AG10803 (cell line): ENCODE measurements around the gene ARFGAP3.

ENCODE experiments used
- DNase-seq: peaks from one replicate; pipeline ENCODE4 v3.0.0; 2010; ENCODE audit warnings: low read depth
- H3K4me3 ChIP-seq: 2 replicates; pipeline ENCODE4 v1.5.1; 2011; ENCODE audit warnings: mild to moderate bottlenecking, low read length, control low read depth
- CTCF ChIP-seq: conservative IDR thresholded peaks from 2 replicates; pipeline ENCODE4 v1.5.1; 2011; ENCODE audit warnings: mild to moderate bottlenecking, low read length, control low read depth, inconsistent platforms

The ARFGAP3 gene

GRCh38 chr22:42856865-42857704 lies at the start of gene ARFGAP3:
TSS of gene ARFGAP3 (minus strand) at chr22:42857273. CDS start at chr22:42857182, 91 bp downstream.
- no peak for TF ChIP-seq CTCF
- DNase-seq, result peak; percentile 91
- H3K4me3 ChIP-seq, result peak within 1 kb of the TSS; percentile 95

GRCh38 chr22:42905702-42906183 lies 48.7 kb upstream of the ARFGAP3 start:
- no peak overlapping the region for H3K4me3 ChIP-seq
- no peak for TF ChIP-seq CTCF
- DNase-seq, result no peak

- no peak overlapping the region for H3K4me3 ChIP-seq
- TF ChIP-seq CTCF, result no peak
- no peak for DNase-seq
These were observed 48.1 kb upstream of the ARFGAP3 start for GRCh38 chr22:42905217-42905616.

- DNase-seq, result no peak
- H3K4me3 ChIP-seq, result no peak overlapping the region
- TF ChIP-seq CTCF, result no peak
These were observed 47.0 kb upstream of the ARFGAP3 start for GRCh38 chr22:42904050-42904449.

GRCh38 chr22:42902875-42903510 lies 45.9 kb upstream of the ARFGAP3 start:
- no peak overlapping the region for H3K4me3 ChIP-seq
- DNase-seq, result peak; percentile 31
- TF ChIP-seq CTCF, result no peak

- no peak overlapping the region for H3K4me3 ChIP-seq
- TF ChIP-seq CTCF, result peak; percentile 27; the same call in 1 of the 2 replicates
- no peak for DNase-seq
These were observed 44.9 kb upstream of the ARFGAP3 start for GRCh38 chr22:42901790-42902508.
